ENCODE results near the gene SHOC2. TPM values are rescaled to one million over a fixed set of nuclear protein-coding genes. Genes with fewer than 3 reads are reported as not detected.

Gene SHOC2
- total RNA-seq, 3 donors from 2014 or later, result 68.5 to 90.7 (median 72.3) TPM

DNA sequence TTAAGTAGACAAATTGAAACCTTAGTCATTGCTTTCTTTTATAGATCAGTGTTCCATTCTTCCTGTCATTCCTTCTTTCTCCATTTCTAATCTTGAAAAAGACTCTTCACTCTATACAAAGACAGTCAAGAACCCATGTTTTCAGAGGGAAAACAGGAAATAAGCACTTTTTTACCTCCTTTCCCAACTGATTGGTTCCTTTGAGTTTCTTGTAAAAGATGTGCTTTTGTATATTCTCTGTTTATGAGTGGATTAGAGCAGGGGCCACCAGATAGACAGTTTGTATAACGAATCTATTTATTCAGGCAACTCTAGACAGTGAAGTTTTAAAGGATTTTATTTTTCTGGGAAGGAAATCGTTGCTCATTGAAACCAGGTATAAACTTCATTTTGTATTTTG lies 49.8 kb downstream of the SHOC2 start:
- no peak for ATAC-seq
- H3K9me3 ChIP-seq, result no peaks in the 10 kb centered on the region
- TF ChIP-seq, protein P1, sequence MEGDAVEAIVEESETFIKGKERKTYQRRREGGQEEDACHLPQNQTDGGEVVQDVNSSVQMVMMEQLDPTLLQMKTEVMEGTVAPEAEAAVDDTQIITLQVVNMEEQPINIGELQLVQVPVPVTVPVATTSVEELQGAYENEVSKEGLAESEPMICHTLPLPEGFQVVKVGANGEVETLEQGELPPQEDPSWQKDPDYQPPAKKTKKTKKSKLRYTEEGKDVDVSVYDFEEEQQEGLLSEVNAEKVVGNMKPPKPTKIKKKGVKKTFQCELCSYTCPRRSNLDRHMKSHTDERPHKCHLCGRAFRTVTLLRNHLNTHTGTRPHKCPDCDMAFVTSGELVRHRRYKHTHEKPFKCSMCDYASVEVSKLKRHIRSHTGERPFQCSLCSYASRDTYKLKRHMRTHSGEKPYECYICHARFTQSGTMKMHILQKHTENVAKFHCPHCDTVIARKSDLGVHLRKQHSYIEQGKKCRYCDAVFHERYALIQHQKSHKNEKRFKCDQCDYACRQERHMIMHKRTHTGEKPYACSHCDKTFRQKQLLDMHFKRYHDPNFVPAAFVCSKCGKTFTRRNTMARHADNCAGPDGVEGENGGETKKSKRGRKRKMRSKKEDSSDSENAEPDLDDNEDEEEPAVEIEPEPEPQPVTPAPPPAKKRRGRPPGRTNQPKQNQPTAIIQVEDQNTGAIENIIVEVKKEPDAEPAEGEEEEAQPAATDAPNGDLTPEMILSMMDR (IDR thresholded peaks at IDR 0.05), result no peak
- H3K4me1 ChIP-seq (ENCODE audit: low read depth), result no peaks in the 10 kb centered on the region
- no peaks in the 10 kb centered on the region for H3K36me3 ChIP-seq (ENCODE audit: low read depth)
- intact Hi-C loops (cut with DNase I, micrococcal nuclease), result no loop called here
- no peak overlapping the region for H3K4me3 ChIP-seq
- DNase-seq, result no peak

DNA sequence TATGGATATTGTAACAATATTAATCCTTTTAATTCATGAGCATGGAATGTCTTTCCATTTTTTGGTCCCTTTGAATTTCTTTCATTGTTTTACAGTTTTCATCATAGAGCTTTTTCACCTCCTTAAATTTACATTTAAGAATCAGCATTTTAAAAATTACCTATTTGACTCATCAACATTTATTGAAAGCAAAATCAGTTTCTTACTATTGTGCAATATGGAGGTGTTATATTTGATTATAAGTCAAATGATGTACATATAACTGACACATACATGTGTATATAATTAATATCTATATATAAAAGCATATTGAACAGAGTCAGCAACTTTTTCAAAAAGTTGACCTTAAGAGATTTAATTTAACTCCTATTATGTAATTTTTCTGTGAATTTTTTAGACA lies 52.2 kb downstream of the SHOC2 start:
- H3K9me3 ChIP-seq, result no peaks in the 10 kb centered on the region
- no peaks in the 10 kb centered on the region for H3K36me3 ChIP-seq (ENCODE audit: low read depth)
- intact Hi-C loops (cut with DNase I, micrococcal nuclease), result no loop called here
- H3K4me1 ChIP-seq (ENCODE audit: low read depth), result no peaks in the 10 kb centered on the region
- DNase-seq (no peak), ATAC-seq (no peak)
- no peak overlapping the region for H3K4me3 ChIP-seq
- TF ChIP-seq, protein P1 (IDR thresholded peaks at IDR 0.05), result no peak

DNA sequence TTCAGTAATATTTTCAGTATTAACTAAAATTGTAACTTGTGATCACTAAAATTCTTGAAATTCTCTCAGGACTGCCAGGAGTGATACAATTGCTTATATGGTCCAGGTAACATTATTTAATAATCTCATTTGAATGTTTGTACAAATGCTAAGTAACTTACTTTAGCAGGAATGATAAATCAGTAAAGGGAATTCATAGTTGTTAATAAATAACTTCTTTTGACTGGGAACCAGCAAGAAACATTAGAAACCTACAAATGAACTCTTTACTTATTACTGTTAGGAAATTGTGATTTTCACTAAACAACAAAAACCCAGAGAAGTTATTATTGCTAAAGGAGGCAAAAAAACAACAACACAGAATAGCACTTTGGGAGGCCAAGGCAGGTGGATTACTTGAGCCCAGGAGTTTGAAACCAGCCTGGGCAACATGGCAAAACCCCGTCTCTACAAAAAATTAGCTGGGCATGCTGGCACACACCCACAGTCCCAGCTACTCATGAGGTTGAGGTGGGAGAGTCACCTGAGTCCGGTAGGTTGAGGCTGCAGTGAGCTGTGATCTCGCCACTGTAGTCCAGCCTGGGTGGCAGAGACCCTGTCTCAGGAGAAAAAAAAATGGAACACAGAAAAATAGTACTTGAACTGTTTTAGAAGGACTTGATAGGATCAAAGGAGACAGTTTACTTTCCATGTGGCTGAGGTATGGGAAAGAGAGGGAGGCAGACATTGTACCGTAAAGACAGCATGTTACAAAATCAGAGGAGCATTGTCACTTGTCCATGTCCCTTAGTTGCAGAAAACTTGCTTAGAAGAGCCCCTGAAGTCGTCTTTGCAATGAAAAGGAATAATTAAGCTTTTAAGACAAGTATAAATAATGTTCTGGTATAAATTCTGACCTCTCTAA lies 53.1 kb downstream of the SHOC2 start:
- ATAC-seq (no peak), DNase-seq (no peak)
- Histone ChIP-seq H3K4me1 (ENCODE audit: low read depth) (no peaks in the 10 kb centered on the region), H3K9me3 (no peaks in the 10 kb centered on the region), H3K4me3 (no peak overlapping the region), H3K36me3 (ENCODE audit: low read depth) (no peaks in the 10 kb centered on the region)
- intact Hi-C loops (cut with DNase I, micrococcal nuclease), result no loop called here
- TF ChIP-seq, protein P1 (IDR thresholded peaks at IDR 0.05), result no peak

DNA sequence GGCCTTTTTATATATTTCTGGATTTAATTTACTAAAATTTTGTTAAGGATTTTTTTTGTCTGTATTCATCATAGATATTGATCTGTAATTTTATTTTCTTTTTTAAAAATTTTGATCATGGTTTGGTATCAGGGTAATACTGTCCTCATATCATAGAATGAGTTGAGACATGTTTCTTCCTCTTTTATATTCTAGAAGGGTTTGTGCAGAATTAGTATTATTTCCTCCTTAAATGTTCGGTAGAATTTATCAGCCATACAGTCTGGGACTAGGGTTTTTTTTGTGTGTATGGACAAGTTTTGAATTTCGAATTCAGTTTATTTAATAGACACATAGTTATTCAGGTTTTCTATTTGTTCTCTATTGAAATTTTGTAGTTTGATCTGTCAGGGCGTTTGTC lies 54.0 kb downstream of the SHOC2 start:
- ATAC-seq, result no peak
- no peaks in the 10 kb centered on the region for H3K9me3 ChIP-seq
- no peak for DNase-seq
- TF ChIP-seq, protein P1 (IDR thresholded peaks at IDR 0.05), result no peak
- H3K4me1 ChIP-seq (ENCODE audit: low read depth), result no peaks in the 10 kb centered on the region
- no peak overlapping the region for H3K4me3 ChIP-seq
- H3K36me3 ChIP-seq (ENCODE audit: low read depth), result no peaks in the 10 kb centered on the region
- intact Hi-C loops (cut with DNase I, micrococcal nuclease), result no loop called here

DNA sequence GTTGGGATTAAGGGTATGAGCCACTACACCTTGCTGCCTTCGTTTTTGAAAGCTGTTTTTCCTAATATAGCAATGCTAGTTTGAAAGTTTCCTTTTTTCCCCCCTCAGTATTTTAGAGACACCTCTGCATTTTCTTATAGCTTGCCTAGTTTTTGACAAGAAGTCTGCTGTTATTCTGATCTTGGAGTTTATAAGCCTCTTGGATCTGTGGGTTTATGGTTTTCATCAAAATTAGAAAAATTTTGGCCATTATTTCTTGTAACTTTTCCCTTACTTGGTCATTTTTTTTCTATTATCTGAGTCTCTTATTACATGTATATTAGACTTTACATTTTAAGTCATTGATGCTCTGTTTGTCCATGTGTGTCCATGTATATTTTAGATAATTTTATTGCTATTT lies 57.2 kb downstream of the SHOC2 start:
- TF ChIP-seq, protein P1 (IDR thresholded peaks at IDR 0.05), result no peak
- no peaks in the 10 kb centered on the region for H3K4me1 ChIP-seq (ENCODE audit: low read depth)
- DNase-seq, result no peak
- no peaks in the 10 kb centered on the region for H3K36me3 ChIP-seq (ENCODE audit: low read depth)
- no peak for ATAC-seq
- no peak overlapping the region for H3K4me3 ChIP-seq
- intact Hi-C loops (cut with DNase I, micrococcal nuclease), result no loop called here
- no peaks in the 10 kb centered on the region for H3K9me3 ChIP-seq
